HepG2 (cell line): ENCODE data around the gene NEU1. TPM values are rescaled to one million over a fixed set of nuclear protein-coding genes. Genes with fewer than 3 reads are reported as not detected.

ENCODE experiments used
- ATAC-seq: fragments of 200-7000 bp; cut with Tn5 transposase; 3 replicates; pipeline ENCODE4 v1.9.1; 2020; ENCODE audit warnings: mild to moderate bottlenecking, moderate library complexity
- BruUV-seq: library from RNA; stranded (reverse); fragments of 400-500 nt; replicated peaks from 2 replicates; lab custom pipeline; 2021; lab: Mats Ljungman, UMichigan
- CTCF ChIA-PET: fragments of 300-600 bp; formaldehyde crosslinking; extraction: SDS; loops from one replicate; lab custom pipeline; 2021; ENCODE audit warnings: low total read pairs, inconsistent platforms, low intra/inter-chr PET ratio; lab: Yijun Ruan, JAX
- POLR2A ChIA-PET: fragments of 350-600 bp; sonication (Branson Sonifier 250); formaldehyde crosslinking; loops from one replicate; lab custom pipeline; 2020; ENCODE audit warnings: antibody characterized with exemption, inconsistent platforms; lab: Yijun Ruan, JAX
- DNase-seq: peaks from one replicate; pipeline ENCODE4 v3.0.0-alpha.2; 2015; ENCODE audit warnings: low spot score
- FAIRE-seq: peaks from 3 replicates; lab custom pipeline; 2011; peaks lifted over from hg19 to GRCh38; lab: Jason Lieb, UNC
- H2AFZ ChIP-seq: one replicate; pipeline ENCODE4 v1.6.1; 2011; ENCODE audit warnings: low read length, inconsistent platforms
- H3K27ac ChIP-seq: fragments of 300-600 bp; 3 replicates; pipeline ENCODE4 v1.8.0; 2011; ENCODE audit warnings: mixed run types, mild to moderate bottlenecking, mixed read lengths, low read length, inconsistent platforms; ENCODE audit not compliant: insufficient read depth; ENCODE audit errors: extremely low read length
- H3K27me3 ChIP-seq, 2 experiments: fragments of 200-600 bp in 1 of 2; 2 replicates in 1 of 2; 3 replicates in 1 of 2; pipeline versions ENCODE4 v1.6.0 to v1.8.0; 2011; ENCODE audit warnings: low read length in 2 of 2, mild to moderate bottlenecking in 2 of 2, moderate library complexity in 2 of 2, inconsistent platforms in 1 of 2; ENCODE audit not compliant: insufficient read depth in 2 of 2, control insufficient read depth in 1 of 2
- H3K36me3 ChIP-seq, 2 experiments: fragments of 200-600 bp in 1 of 2; replicated peaks in 1 of 2; 2 replicates in 1 of 2; 3 replicates in 1 of 2; pipeline versions ENCODE4 v1.5.1 to v1.8.0; 2011; ENCODE audit warnings: low read length in 2 of 2, inconsistent platforms in 1 of 2; ENCODE audit not compliant: insufficient read depth in 2 of 2, control insufficient read depth in 1 of 2
- H3K4me1 ChIP-seq: 2 replicates; pipeline ENCODE4 v1.5.1; 2012; ENCODE audit warnings: low read length, inconsistent platforms; ENCODE audit not compliant: insufficient read depth
- H3K4me2 ChIP-seq: 2 replicates; pipeline ENCODE4 v1.6.0; 2011; ENCODE audit warnings: low read depth, low read length, inconsistent platforms
- H3K4me3 ChIP-seq, 3 experiments: fragments of 200-600 bp in 1 of 3; sonication (generic), shearing (Covaris generic) in 1 of 3; replicated peaks in 1 of 3; 2 replicates each; pipeline ENCODE4 v1.5.1; 2011 to 2016; ENCODE audit warnings: low read length in 3 of 3, inconsistent platforms in 2 of 3, low read depth in 2 of 3, mild to moderate bottlenecking in 2 of 3, control low read depth in 1 of 3, mixed read lengths in 1 of 3; ENCODE audit not compliant: insufficient read depth in 1 of 3
- H3K79me2 ChIP-seq: one replicate; pipeline ENCODE4 v1.6.1; 2011; ENCODE audit warnings: low read length, inconsistent platforms; ENCODE audit not compliant: insufficient read depth
- H3K9ac ChIP-seq: 2 replicates; pipeline ENCODE4 v1.6.0; 2011; ENCODE audit warnings: mild to moderate bottlenecking, low read depth, low read length, inconsistent platforms; ENCODE audit not compliant: insufficient read depth
- H3K9me3 ChIP-seq: 2 replicates; pipeline ENCODE4 v1.5.1; 2012; ENCODE audit warnings: mild to moderate bottlenecking, low read length
- H4K20me1 ChIP-seq: 2 replicates; pipeline ENCODE4 v1.6.0; 2011; ENCODE audit warnings: inconsistent platforms, mild to moderate bottlenecking, low read length, moderate library complexity; ENCODE audit not compliant: insufficient read depth
- ARHGAP35 ChIP-seq: sonication (generic); formaldehyde crosslinking; IDR thresholded peaks from 2 replicates; pipeline ENCODE4 v1.9.0; 2022; ENCODE audit warnings: mild to moderate bottlenecking, inconsistent platforms, moderate library complexity, missing genetic modification reagents, borderline replicate concordance
- BATF2 ChIP-seq: sonication (generic); formaldehyde crosslinking; IDR thresholded peaks from 2 replicates; pipeline ENCODE4 v1.8.0; 2022; ENCODE audit warnings: mild to moderate bottlenecking, missing genetic modification reagents, moderate library complexity
- CBX1 ChIP-seq: IDR thresholded peaks from one replicate; pipeline ENCODE4 v1.6.1; 2016; ENCODE audit warnings: antibody characterized with exemption, low read depth
- IRX3 ChIP-seq: sonication (generic); formaldehyde crosslinking; IDR thresholded peaks from 2 replicates; pipeline ENCODE4 v1.8.1; 2023; ENCODE audit warnings: mild to moderate bottlenecking, low read depth, missing genetic modification reagents, borderline replicate concordance
- ISX ChIP-seq: sonication (generic); formaldehyde crosslinking; conservative IDR thresholded peaks from 2 replicates; pipeline ENCODE4 v1.5.0; 2020; ENCODE audit warnings: missing genetic modification reagents
- JARID2 ChIP-seq: sonication (generic); formaldehyde crosslinking; IDR thresholded peaks from 2 replicates; pipeline ENCODE4 v1.8.1; 2023; ENCODE audit warnings: missing genetic modification reagents, inconsistent platforms; ENCODE audit not compliant: insufficient replicate concordance
- KLF9 ChIP-seq: IDR thresholded peaks from 2 replicates; pipeline ENCODE4 v1.6.1; 2016; ENCODE audit warnings: low read depth
- PRPF4 ChIP-seq: fragments of 200-400 bp; formaldehyde crosslinking; IDR thresholded peaks from 2 replicates; pipeline ENCODE4 v1.6.1; 2016; ENCODE audit warnings: low read length, low read depth; ENCODE audit not compliant: poor library complexity, severe bottlenecking
- RERE ChIP-seq: IDR thresholded peaks from 2 replicates; pipeline ENCODE4 v1.6.1; 2016; ENCODE audit warnings: low read depth, missing genetic modification reagents, missing compliant biosample characterization
- ZNF317 ChIP-seq: sonication (generic); formaldehyde crosslinking; IDR thresholded peaks from 2 replicates; pipeline ENCODE4 v1.5.0; 2020; ENCODE audit warnings: mild to moderate bottlenecking, missing genetic modification reagents
- ZNF331 ChIP-seq: sonication (generic); formaldehyde crosslinking; IDR thresholded peaks from 2 replicates; pipeline ENCODE4 v1.4.0; 2020; ENCODE audit warnings: missing genetic modification reagents
- ZNF577 ChIP-seq: sonication (generic); formaldehyde crosslinking; IDR thresholded peaks from 2 replicates; pipeline ENCODE4 v1.4.0; 2020; ENCODE audit warnings: mild to moderate bottlenecking, low read depth, missing genetic modification reagents, borderline replicate concordance
- WGBS: methylation state at CpG from one replicate; pipeline ENCODE4 v1.1.6; 2017; ENCODE audit warnings: low lambda C conversion rate; 5-methylcytosine and 5-hydroxymethylcytosine counted together
- in situ Hi-C: cut with HindIII; loops from 2 replicates; pipeline ENCODE4 v1.10.0; 2017; ENCODE audit warnings: low pct_unique_long_range_greater_than_20kb; ENCODE audit not compliant: extremely low pct_ligation_motif_present
- intact Hi-C: fragments of 100-400 bp; cut with micrococcal nuclease; formaldehyde crosslinking; loops from one replicate; pipeline ENCODE4 v1.10.0; 2022; ENCODE audit not compliant: unreplicated experiment
- polyA plus RNA-seq, 8 experiments: library from polyadenylated mRNA; depleted of rRNA in 3 of 8; stranded (reverse) in 7 of 8; unstranded in 1 of 8; fragments of >200 nt; fragmentation: Illumina TruSeq in 4 of 8; extraction: Trizol in 4 of 8; gene quantifications; 2 replicates each; pipeline versions ENCODE4 v1.2.1 to v1.2.3, GENCODE V29; 2011 to 2016; ENCODE audit warnings: low read depth in 4 of 8, missing spikeins in 1 of 8, mixed read lengths in 1 of 8; ENCODE audit not compliant: insufficient read depth in 1 of 8
- total RNA-seq, 5 experiments: library from RNA; depleted of rRNA; stranded (reverse); fragments of >200 nt; fragmentation: Illumina TruSeq; extraction: Trizol; gene quantifications; 2 replicates each; pipeline ENCODE4 v1.2.3, GENCODE V29; 2016; ENCODE audit warnings: low read depth in 1 of 5
- TF ChIP-seq, protein P1 (sequence below): sonication (generic); formaldehyde crosslinking; IDR thresholded peaks from 2 replicates; pipeline ENCODE4 v1.8.1; 2023; ENCODE audit warnings: mild to moderate bottlenecking, moderate library complexity, missing genetic modification reagents

Gene NEU1
- total and polyA plus RNA-seq, 2 of the 13 experiments (the other 11 are each of a cell fraction or from before 2014, with no cell fraction given), result 215 to 297 TPM

- no peak for TF ChIP-seq BATF2
These were observed 35.8 kb downstream of the NEU1 start (continued) for GRCh38 chr6:31826793-31827285.

DNA sequence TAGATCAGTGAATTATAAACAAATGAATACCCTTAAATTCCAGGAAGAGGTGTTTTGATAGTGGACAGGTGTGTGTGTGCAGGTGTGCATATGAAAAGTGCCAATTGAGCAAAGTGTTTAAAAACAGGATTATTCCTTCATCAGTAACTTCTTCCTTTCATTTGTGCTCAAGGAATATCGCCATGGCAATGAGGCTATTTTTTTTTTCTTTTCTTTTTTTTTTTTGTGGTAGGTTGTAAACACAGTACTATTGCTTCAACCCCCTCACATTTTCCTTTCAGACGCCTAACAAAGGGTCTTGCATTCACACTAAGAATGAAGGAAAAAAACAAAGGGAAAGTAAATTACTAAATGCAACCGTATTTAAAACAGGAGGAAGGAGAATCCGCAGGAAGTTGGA is 37.1 kb downstream of the NEU1 start:
- intact Hi-C loops, result no loop called here
- 93% methylated on average over 4 of the region's 4 CpGs for WGBS
- CTCF ChIA-PET, result no interaction called here
- TF ChIP-seq ZNF317 (CRISPR knock-in tag), result no peak
- no peak for TF ChIP-seq KLF9 (CRISPR knock-in tag)
- TF ChIP-seq PRPF4, result no peak
- no peak for TF ChIP-seq RERE (CRISPR knock-in tag)
- TF ChIP-seq, protein P1, sequence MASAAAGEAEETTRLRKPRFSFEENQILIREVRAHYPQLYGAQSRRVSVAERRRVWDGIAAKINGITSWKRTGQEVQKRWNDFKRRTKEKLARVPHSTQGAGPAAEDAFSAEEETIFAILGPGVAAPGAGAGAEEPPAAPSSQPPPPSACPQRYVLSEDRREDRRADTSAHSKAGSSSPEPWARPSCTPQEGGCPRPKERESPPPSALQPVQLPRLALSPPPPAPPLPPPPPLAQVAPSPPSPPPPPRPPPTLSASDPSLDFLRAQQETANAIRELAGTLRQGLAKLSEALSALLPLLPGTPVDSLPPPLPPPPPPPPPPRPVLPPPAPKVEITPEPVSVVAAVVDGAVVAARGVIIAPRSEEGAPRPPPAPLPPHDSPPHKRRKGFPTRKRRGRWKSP (CRISPR knock-in tag), result no peak
- no peak for TF ChIP-seq CBX1
- no peak for TF ChIP-seq ARHGAP35 (CRISPR knock-in tag)
- no peak for TF ChIP-seq IRX3 (CRISPR knock-in tag)
- TF ChIP-seq JARID2 (CRISPR knock-in tag), result no peak
- TF ChIP-seq ZNF331 (CRISPR knock-in tag), result no peak
- no peak for TF ChIP-seq ISX (CRISPR knock-in tag)
- TF ChIP-seq ZNF577 (CRISPR knock-in tag), result no peak

More for the DNA sequence above, 37.1 kb downstream of the NEU1 start:
- Histone ChIP-seq H4K20me1 (peaks cover 4% of the 10 kb centered on the region), H3K4me2 (no peak overlapping the region), H3K9ac (no peak overlapping the region), H2AFZ (no peak overlapping the region), H3K27ac (peak overlapping the region; percentile 5), H3K4me1 (peaks cover 39% of the 10 kb centered on the region), H3K27me3 (no peaks in the 10 kb centered on the region; a peak in 1 of 5 replicates), H3K36me3 (no peaks in the 10 kb centered on the region), H3K4me3 (no peak overlapping the region), H3K79me2 (peaks cover 21% of the 10 kb centered on the region), H3K9me3 (no peaks in the 10 kb centered on the region)
- ATAC-seq, result no peak
- FAIRE-seq, result no peak
- in situ Hi-C loops, result no loop called here
- no peak for DNase-seq
- POLR2A ChIA-PET, result interaction anchor here (1.0 to 3.4 kb wide), 4 partner anchors 11 to 40 kb away, joined by 3 to 107 read pairs (median 53); partner anchors contain the start of genes HSPA1A, HSPA1L, LSM2 and VARS1
- no TSS peak for BruUV-seq
